ENCODE measurements around the gene COL6A3. TPM values are rescaled to one million over a fixed set of nuclear protein-coding genes. Genes with fewer than 3 reads are reported as not detected.
A peak's percentile ranks its signal among the peaks of the same experiment; 100 is the strongest.

The COL6A3 gene
- total RNA-seq, 2 donors from 2014 or later, result 26.9 to 86.9 TPM

GRCh38 chr2:237405605-237406004 lies 8.4 kb downstream of the COL6A3 start:
- Histone ChIP-seq H3K4me1 (replicated peaks) (no peaks in the 10 kb centered on the region), H3K4me3 (no peak overlapping the region), H3K27ac (no peak overlapping the region), H3K9me3 (no peaks in the 10 kb centered on the region), H3K36me3 (no peaks in the 10 kb centered on the region), H3K27me3 (replicated peaks; ENCODE audit: insufficient read depth) (no peaks in the 10 kb centered on the region)
- 79% methylated on average over 2 of the region's 2 CpGs for WGBS
- intact Hi-C loops (cut with DNase I), result loop anchor here (5.0 kb wide), 2 partner anchors 53 to 88 kb away; no protein-coding TSS in a partner anchor
- TF ChIP-seq POLR2AphosphoS5 (IDR thresholded peaks at IDR 0.05) (no peak), POLR2A (IDR thresholded peaks at IDR 0.05) (no peak)
- TF ChIP-seq, protein P1, sequence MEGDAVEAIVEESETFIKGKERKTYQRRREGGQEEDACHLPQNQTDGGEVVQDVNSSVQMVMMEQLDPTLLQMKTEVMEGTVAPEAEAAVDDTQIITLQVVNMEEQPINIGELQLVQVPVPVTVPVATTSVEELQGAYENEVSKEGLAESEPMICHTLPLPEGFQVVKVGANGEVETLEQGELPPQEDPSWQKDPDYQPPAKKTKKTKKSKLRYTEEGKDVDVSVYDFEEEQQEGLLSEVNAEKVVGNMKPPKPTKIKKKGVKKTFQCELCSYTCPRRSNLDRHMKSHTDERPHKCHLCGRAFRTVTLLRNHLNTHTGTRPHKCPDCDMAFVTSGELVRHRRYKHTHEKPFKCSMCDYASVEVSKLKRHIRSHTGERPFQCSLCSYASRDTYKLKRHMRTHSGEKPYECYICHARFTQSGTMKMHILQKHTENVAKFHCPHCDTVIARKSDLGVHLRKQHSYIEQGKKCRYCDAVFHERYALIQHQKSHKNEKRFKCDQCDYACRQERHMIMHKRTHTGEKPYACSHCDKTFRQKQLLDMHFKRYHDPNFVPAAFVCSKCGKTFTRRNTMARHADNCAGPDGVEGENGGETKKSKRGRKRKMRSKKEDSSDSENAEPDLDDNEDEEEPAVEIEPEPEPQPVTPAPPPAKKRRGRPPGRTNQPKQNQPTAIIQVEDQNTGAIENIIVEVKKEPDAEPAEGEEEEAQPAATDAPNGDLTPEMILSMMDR (IDR thresholded peaks at IDR 0.05), result no peak
- no peak for DNase-seq (ENCODE audit: low spot score)

DNA sequence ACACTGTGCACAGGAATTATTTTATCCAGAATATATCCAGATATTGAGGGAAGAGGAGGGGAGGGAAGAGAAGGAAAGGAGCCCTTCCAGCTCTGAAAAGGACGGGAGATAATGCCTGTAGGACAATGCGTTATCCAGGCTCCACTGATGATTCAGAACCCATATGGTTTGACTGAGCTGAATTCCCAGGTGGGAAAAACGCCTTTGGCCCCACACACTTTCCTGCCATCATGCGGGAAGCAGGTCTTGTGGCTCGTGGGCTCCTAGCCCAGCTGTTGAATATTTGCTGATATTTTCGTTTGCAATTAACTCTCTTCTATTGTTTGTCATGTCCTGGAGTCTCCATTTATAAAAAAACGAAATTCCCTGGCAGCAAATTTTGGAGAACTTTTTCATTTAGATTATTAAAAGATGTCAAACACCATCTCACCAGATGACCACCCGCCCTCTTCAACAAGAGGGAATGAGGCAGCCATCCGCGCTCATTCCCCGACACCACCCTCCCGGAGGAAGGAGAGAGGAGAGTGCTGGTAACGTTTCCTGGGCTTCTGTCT lies 8.9 kb downstream of the COL6A3 start:
- TF ChIP-seq POLR2AphosphoS5 (IDR thresholded peaks at IDR 0.05) (no peak), POLR2A (IDR thresholded peaks at IDR 0.05) (no peak)
- TF ChIP-seq, protein P1 (IDR thresholded peaks at IDR 0.05), result no peak
- WGBS, result 68% methylated on average over 13 of the region's 13 CpGs

GRCh38 chr2:237404413-237404812 lies 9.6 kb downstream of the COL6A3 start:
- H3K36me3 ChIP-seq, result no peaks in the 10 kb centered on the region
- WGBS, result 68% methylated on average over 2 of the region's 2 CpGs
- intact Hi-C loops (cut with DNase I), result no loop called here
- no peak overlapping the region for H3K4me3 ChIP-seq
- H3K4me1 ChIP-seq (replicated peaks), result no peaks in the 10 kb centered on the region
- H3K9me3 ChIP-seq, result no peaks in the 10 kb centered on the region
- TF ChIP-seq, protein P1 (IDR thresholded peaks at IDR 0.05), result no peak
- TF ChIP-seq POLR2A (IDR thresholded peaks at IDR 0.05) (no peak), POLR2AphosphoS5 (IDR thresholded peaks at IDR 0.05) (no peak)
- no peak for DNase-seq (ENCODE audit: low spot score)
- no peak overlapping the region for H3K27ac ChIP-seq
- H3K27me3 ChIP-seq (replicated peaks; ENCODE audit: insufficient read depth), result no peaks in the 10 kb centered on the region

More for the DNA sequence above, 8.9 kb downstream of the COL6A3 start:
- Histone ChIP-seq H3K4me1 (replicated peaks) (no peaks in the 10 kb centered on the region), H3K27ac (no peak overlapping the region), H3K27me3 (replicated peaks; ENCODE audit: insufficient read depth) (no peaks in the 10 kb centered on the region), H3K36me3 (no peaks in the 10 kb centered on the region), H3K4me3 (no peak overlapping the region), H3K9me3 (no peaks in the 10 kb centered on the region)
- intact Hi-C loops (cut with DNase I), result loop anchor here (5.0 kb wide), 2 partner anchors 53 to 88 kb away; no protein-coding TSS in a partner anchor
- DNase-seq (ENCODE audit: low spot score), result no peak

- no peaks in the 10 kb centered on the region for H3K36me3 ChIP-seq
- DNase-seq (ENCODE audit: low spot score), result no peak
- no peaks in the 10 kb centered on the region for H3K4me1 ChIP-seq (replicated peaks)
- H3K9me3 ChIP-seq, result no peaks in the 10 kb centered on the region
- H3K27me3 ChIP-seq (replicated peaks; ENCODE audit: insufficient read depth), result no peaks in the 10 kb centered on the region
- TF ChIP-seq, protein P1 (IDR thresholded peaks at IDR 0.05), result no peak
- TF ChIP-seq POLR2AphosphoS5 (IDR thresholded peaks at IDR 0.05), result no peak
- no peak for TF ChIP-seq POLR2A (IDR thresholded peaks at IDR 0.05)
- WGBS, result 83% methylated on average over 9 of the region's 11 CpGs
- intact Hi-C loops (cut with DNase I), result no loop called here
- no peak overlapping the region for H3K4me3 ChIP-seq
- peak overlapping the region in 1 of 2 donors; percentile 33 for H3K27ac ChIP-seq
Observed at GRCh38 chr2:237403024-237403882, 10.7 kb downstream of the COL6A3 start.

Measured in prostate gland (tissue), 2 donors.